Bronchial epithelial cell (primary cell): ENCODE results near the gene PPP1R8. TPM values are rescaled to one million over a fixed set of nuclear protein-coding genes. Genes with fewer than 3 reads are reported as not detected.

ENCODE experiments used
- DNase-seq: peaks from one replicate; pipeline ENCODE4 v3.0.0-alpha.2; 2010; ENCODE audit warnings: low read depth
- FAIRE-seq: peaks from 2 replicates; lab custom pipeline; 2011; peaks lifted over from hg19 to GRCh38; lab: Jason Lieb, UNC
- H3K27me3 ChIP-seq: 2 replicates; pipeline ENCODE4 v1.5.1; 2011; ENCODE audit warnings: low read length; ENCODE audit not compliant: control insufficient read depth, insufficient read depth
- H3K36me3 ChIP-seq: 2 replicates; pipeline ENCODE4 v1.5.1; 2011; ENCODE audit warnings: low read length; ENCODE audit not compliant: control insufficient read depth, insufficient read depth
- H3K4me3 ChIP-seq: 2 replicates; pipeline ENCODE4 v1.5.1; 2011; ENCODE audit warnings: mild to moderate bottlenecking, low read depth, low read length, control low read depth
- total RNA-seq: library from RNA; depleted of rRNA; stranded (reverse); fragments of >200 nt; gene quantifications from 2 replicates; pipeline ENCODE4 v1.2.1, GENCODE V29; 2014
- TF ChIP-seq, protein P1 (sequence below): IDR thresholded peaks from 2 replicates; pipeline ENCODE4 v1.5.1; 2011; ENCODE audit warnings: mild to moderate bottlenecking, moderate library complexity, low read length, control low read depth, inconsistent platforms; ENCODE audit not compliant: insufficient read depth, severe bottlenecking

Gene PPP1R8
- 46.7 and 51.9 TPM in 2 replicates for total RNA-seq

DNA sequence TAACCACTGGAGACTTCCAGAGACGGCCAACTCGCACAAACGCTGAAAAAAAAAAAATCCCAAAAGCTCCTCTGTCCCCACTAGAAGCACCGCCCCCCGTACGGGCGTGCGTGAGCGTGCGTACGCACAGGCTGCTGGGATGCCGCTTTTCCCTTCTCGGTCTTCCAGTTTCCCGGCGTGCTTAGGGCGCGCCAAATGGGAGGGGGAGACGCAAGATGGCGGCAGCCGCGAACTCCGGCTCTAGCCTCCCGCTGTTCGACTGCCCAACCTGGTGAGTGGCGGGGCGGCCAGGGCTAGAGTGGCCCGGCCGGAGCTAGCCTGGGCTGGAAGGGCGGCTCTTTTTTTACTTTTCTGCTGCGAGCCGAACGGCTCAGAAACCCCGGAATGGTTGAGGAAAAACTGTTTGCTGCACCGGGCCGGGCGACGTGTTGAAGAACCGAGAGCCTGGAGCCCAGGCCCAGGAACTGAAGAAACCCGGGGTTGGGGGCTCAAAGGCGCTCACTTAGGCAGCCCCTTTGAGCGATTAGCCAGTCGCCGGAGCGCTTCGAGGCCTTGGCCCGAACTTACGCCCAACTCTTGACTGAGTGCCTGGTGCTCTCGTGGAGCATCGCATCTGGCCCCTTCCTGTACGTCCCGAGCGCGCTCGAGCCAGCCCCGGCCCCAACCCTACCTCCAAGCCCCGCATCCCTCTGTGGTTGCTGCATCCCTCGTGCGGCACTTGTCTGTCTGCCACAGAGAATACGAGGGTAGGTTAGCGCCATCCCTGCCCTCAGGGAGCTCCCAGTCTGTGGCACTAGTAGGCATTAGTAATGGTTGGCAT, at the start of gene PPP1R8:
Gene PPP1R8, plus strand, starts transcription at position 162 of the 820 bp plus-strand sequence. Its CDS starts 54 bp downstream, at position 216.
- Histone ChIP-seq H3K36me3 (no peaks in the 10 kb centered on the region), H3K27me3 (no peaks in the 10 kb centered on the region), H3K4me3 (peak within 1 kb of the TSS; percentile 89)
- DNase-seq (peak; percentile 90), FAIRE-seq (no peak)
- TF ChIP-seq, protein P1, sequence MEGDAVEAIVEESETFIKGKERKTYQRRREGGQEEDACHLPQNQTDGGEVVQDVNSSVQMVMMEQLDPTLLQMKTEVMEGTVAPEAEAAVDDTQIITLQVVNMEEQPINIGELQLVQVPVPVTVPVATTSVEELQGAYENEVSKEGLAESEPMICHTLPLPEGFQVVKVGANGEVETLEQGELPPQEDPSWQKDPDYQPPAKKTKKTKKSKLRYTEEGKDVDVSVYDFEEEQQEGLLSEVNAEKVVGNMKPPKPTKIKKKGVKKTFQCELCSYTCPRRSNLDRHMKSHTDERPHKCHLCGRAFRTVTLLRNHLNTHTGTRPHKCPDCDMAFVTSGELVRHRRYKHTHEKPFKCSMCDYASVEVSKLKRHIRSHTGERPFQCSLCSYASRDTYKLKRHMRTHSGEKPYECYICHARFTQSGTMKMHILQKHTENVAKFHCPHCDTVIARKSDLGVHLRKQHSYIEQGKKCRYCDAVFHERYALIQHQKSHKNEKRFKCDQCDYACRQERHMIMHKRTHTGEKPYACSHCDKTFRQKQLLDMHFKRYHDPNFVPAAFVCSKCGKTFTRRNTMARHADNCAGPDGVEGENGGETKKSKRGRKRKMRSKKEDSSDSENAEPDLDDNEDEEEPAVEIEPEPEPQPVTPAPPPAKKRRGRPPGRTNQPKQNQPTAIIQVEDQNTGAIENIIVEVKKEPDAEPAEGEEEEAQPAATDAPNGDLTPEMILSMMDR = no peak

DNA sequence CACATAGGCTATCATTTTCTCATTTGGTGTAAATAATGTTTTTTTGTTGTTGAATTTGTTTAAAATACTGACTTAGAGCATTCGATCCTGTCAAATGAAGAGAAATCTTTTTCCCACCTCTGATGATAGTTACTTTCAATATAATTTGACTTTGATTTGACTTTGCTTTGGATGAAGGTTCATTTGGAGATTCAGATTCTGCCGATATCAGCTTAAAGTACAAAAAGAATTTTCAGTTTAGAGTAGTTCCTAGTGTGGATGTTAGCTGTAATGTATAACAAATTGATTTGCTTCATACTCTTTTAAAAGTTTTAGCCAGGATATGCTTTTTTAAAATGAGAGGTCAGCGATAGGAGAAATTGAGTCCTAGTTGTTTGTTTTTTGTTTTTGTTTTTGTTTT, 47.6 kb upstream of the PPP1R8 start:
- no peak for DNase-seq
- H3K36me3 ChIP-seq = no peaks in the 10 kb centered on the region
- no peak overlapping the region for H3K4me3 ChIP-seq
- no peaks in the 10 kb centered on the region for H3K27me3 ChIP-seq
- TF ChIP-seq, protein P1 = no peak
- no peak for FAIRE-seq

DNA sequence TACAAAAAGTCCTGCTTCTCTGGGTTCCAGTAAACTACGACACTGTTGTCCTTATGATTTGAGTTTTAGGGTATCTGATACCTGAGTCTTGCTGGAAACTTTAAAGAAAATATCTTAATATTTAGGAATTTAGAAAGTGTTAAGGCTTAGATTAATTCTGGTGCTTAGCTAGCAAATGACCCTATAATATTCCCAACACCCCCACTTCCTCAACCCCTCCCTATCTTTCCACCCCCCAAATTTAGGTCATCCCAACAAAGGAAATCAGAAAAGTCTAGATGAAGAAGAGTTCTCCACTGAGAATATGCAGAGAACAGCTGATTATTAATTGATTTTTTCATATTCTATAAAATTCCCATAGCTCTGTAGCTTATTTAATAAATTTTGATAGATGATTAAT, 45.9 kb upstream of the PPP1R8 start:
- Histone ChIP-seq H3K27me3 (no peaks in the 10 kb centered on the region), H3K4me3 (no peak overlapping the region), H3K36me3 (no peaks in the 10 kb centered on the region)
- DNase-seq (no peak), FAIRE-seq (no peak)
- TF ChIP-seq, protein P1 = no peak

DNA sequence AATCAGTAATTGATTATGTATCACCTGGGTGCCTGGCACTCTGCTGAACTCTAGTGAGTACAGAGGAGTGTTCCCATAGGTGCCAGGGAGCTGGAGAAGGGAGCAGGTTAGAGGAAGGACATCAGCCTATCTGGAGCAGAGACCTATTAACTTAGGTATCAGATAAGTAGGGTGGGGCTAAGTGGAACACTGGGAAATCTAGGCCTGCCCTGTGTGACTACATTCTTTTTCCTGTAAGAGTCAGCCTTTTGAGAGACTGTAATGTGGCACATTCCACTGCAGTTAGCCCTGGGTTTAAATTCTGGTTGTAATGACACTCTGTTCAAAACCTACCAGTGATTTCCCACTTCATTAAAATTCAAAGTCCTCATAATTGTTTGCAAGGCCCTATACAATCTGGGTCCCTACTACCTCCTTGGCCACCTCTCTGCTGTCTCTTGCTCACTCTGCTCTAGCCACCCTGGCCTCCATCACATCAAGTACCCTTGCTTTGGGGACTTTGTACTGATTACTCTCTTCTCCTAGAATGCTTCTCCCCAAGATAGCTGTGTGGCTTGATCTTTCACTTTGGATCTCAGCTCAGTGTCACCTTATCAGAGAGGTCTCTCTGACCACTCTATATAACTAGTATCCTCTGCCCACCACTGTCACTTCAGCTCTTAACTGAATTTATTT, 44.7 kb upstream of the PPP1R8 start:
- TF ChIP-seq, protein P1 = no peak
- DNase-seq = peak; percentile 70

DNA sequence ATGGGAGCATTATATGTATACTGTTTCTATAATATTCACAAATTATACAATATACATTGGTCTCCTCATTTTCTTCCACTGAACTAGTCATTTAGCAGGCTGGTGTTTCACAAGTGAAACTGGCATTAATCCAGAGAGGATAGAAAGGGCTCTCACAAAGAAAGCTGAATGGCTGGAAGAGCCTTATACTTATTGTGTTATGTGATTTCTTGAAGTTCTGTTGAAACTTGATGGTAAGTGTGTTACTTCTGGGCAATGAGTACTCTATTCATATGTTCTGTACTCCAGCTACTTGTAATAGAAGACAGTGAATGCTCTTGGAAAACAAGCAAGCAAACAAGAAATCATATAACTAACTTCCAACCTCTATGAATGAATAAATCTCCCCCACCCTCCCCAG, 42.7 kb upstream of the PPP1R8 start:
- peak; percentile 58 for DNase-seq

More for the DNA sequence above, 44.7 kb upstream of the PPP1R8 start:
- Histone ChIP-seq H3K27me3 (no peaks in the 10 kb centered on the region), H3K36me3 (peaks cover 1% of the 10 kb centered on the region), H3K4me3 (no peak overlapping the region)
- no peak for FAIRE-seq

More for the DNA sequence above, 42.7 kb upstream of the PPP1R8 start:
- Histone ChIP-seq H3K27me3 (no peaks in the 10 kb centered on the region), H3K36me3 (peaks cover 2% of the 10 kb centered on the region), H3K4me3 (no peak overlapping the region)
- FAIRE-seq = no peak
- TF ChIP-seq, protein P1 = no peak
